ENCODE data around the gene GPR26. TPM values are rescaled to one million over a fixed set of nuclear protein-coding genes. Genes with fewer than 3 reads are reported as not detected.

The GPR26 gene
- polyA plus RNA-seq, 1 experiment = 0.01 TPM

GRCh38 chr10:123643315-123643714 lies 22.8 kb upstream of the GPR26 start:
- no peaks in the 10 kb centered on the region for H3K36me3 ChIP-seq (ENCODE audit: control insufficient read depth, insufficient read depth, low read length)
- CTCF ChIA-PET = interaction anchor here (0.6 kb wide), 1 partner anchor 96 kb away, joined by 4 read pairs; no protein-coding TSS in a partner anchor
- no peak overlapping the region for H3K4me3 ChIP-seq (ENCODE audit: low read depth, low read length)
- POLR2A ChIA-PET = no interaction called here
- TF ChIP-seq, protein P1, sequence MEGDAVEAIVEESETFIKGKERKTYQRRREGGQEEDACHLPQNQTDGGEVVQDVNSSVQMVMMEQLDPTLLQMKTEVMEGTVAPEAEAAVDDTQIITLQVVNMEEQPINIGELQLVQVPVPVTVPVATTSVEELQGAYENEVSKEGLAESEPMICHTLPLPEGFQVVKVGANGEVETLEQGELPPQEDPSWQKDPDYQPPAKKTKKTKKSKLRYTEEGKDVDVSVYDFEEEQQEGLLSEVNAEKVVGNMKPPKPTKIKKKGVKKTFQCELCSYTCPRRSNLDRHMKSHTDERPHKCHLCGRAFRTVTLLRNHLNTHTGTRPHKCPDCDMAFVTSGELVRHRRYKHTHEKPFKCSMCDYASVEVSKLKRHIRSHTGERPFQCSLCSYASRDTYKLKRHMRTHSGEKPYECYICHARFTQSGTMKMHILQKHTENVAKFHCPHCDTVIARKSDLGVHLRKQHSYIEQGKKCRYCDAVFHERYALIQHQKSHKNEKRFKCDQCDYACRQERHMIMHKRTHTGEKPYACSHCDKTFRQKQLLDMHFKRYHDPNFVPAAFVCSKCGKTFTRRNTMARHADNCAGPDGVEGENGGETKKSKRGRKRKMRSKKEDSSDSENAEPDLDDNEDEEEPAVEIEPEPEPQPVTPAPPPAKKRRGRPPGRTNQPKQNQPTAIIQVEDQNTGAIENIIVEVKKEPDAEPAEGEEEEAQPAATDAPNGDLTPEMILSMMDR (IDR thresholded peaks at IDR 0.05; ENCODE audit: insufficient read depth, low read depth, low read length) = no peak
- no peak for DNase-seq (ENCODE audit: low read depth)
- no peaks in the 10 kb centered on the region for H3K27me3 ChIP-seq (ENCODE audit: control insufficient read depth, insufficient read depth, low read length)

- DNase-seq (ENCODE audit: low read depth) = no peak
- TF ChIP-seq, protein P1 (IDR thresholded peaks at IDR 0.05; ENCODE audit: insufficient read depth, low read depth, low read length) = no peak
- no peaks in the 10 kb centered on the region for H3K27me3 ChIP-seq (ENCODE audit: control insufficient read depth, insufficient read depth, low read length)
- no peak overlapping the region for H3K4me3 ChIP-seq (ENCODE audit: low read depth, low read length)
- H3K36me3 ChIP-seq (ENCODE audit: control insufficient read depth, insufficient read depth, low read length) = no peaks in the 10 kb centered on the region
- ChIA-PET POLR2A (no interaction called here), CTCF (no interaction called here)
Measured at GRCh38 chr10:123645016-123645415, 21.1 kb upstream of the GPR26 start.

DNA sequence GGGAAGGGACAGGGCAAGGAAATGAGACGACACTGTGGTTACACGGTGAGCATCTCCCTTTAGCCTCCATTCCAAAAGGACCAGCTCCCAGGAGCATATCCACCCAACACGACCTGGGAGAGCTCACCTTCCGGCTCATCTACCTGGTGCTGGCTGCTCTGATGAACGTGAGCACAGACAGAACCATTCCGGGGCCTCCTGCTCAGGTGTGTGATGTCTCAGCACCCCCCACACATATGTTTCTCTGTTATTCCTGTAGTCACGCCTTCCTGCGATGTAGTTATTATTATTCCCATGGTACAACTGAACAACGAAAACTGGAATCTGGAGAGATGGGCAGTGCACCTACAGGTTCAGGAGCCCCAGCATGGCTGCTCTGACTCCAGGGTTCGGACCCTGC lies 20.5 kb upstream of the GPR26 start:
- ChIA-PET POLR2A (no interaction called here), CTCF (no interaction called here)
- H3K36me3 ChIP-seq (ENCODE audit: control insufficient read depth, insufficient read depth, low read length) = no peaks in the 10 kb centered on the region
- no peak overlapping the region for H3K4me3 ChIP-seq (ENCODE audit: low read depth, low read length)
- TF ChIP-seq, protein P1 (IDR thresholded peaks at IDR 0.05; ENCODE audit: insufficient read depth, low read depth, low read length) = no peak
- H3K27me3 ChIP-seq (ENCODE audit: control insufficient read depth, insufficient read depth, low read length) = no peaks in the 10 kb centered on the region
- DNase-seq (ENCODE audit: low read depth) = no peak

DNA sequence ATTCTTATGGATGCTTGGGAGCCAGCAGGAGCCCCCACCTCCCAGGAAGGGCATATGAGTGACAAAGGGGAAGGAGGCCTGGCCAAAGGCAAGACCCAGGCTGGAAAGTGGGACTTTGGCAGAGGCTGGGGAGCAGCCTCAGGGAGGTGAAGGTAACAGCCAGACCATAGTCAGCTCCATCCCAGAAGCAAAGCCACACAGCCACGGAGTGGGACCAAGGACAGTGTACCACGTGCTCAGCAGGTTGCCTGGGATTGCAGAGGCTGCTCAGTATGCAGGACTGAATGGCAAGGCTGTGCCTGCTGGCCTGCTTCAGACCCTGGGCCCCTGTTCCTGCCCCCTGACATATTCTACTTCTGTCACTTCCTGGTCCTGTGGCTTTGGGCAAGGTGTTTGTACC lies 17.6 kb upstream of the GPR26 start:
- Histone ChIP-seq H3K4me3 (ENCODE audit: low read depth, low read length) (no peak overlapping the region), H3K27me3 (ENCODE audit: control insufficient read depth, insufficient read depth, low read length) (no peaks in the 10 kb centered on the region), H3K36me3 (ENCODE audit: control insufficient read depth, insufficient read depth, low read length) (no peaks in the 10 kb centered on the region)
- ChIA-PET CTCF (no interaction called here), POLR2A (no interaction called here)
- DNase-seq (ENCODE audit: low read depth) = no peak
- TF ChIP-seq, protein P1 (IDR thresholded peaks at IDR 0.05; ENCODE audit: insufficient read depth, low read depth, low read length) = no peak

DNA sequence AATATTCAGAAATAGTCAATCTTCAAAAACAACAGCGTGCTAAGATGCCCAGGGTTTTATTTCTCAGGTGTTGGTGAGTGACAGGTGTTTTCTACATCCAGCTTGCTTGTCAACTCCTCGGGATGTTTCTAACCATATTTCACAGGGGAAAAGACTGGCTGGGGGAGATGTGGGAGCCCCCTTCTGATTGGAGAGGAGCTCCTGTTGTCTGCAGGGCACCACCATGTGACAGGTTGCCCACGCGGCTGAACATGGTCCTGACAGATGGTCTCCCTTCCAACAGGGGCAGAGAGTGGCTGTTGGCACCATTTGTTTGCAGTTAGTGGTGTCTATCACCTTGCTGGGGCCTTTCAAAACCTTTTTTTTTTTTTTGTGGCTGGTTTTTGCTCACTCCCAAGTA lies 16.5 kb upstream of the GPR26 start:
- H3K27me3 ChIP-seq (ENCODE audit: control insufficient read depth, insufficient read depth, low read length) = no peaks in the 10 kb centered on the region
- ChIA-PET POLR2A (no interaction called here), CTCF (no interaction called here)
- H3K36me3 ChIP-seq (ENCODE audit: control insufficient read depth, insufficient read depth, low read length) = no peaks in the 10 kb centered on the region
- no peak for DNase-seq (ENCODE audit: low read depth)
- no peak overlapping the region for H3K4me3 ChIP-seq (ENCODE audit: low read depth, low read length)
- TF ChIP-seq, protein P1 (IDR thresholded peaks at IDR 0.05; ENCODE audit: insufficient read depth, low read depth, low read length) = no peak
